PC-3 (cell line): Measurements from ENCODE around the gene PRAMEF4.
"Not testable (repeated sequence)": the region's sequence is repeated elsewhere in the genome, so short reads cannot be mapped to it uniquely, and the experiment has no call there.

Source experiments
- EZH2 ChIP-seq: fragments of 300-600 bp; sonication (generic); IDR thresholded peaks from one replicate; pipeline ENCODE4 v1.6.1; 2017; ENCODE audit warnings: antibody characterized with exemption, mild to moderate bottlenecking, low read length; ENCODE audit not compliant: unreplicated experiment
- EZH2phosphoT487 ChIP-seq: fragments of 300-600 bp; sonication (generic); IDR thresholded peaks from 2 replicates; pipeline ENCODE4 v1.6.1; 2018; ENCODE audit warnings: mild to moderate bottlenecking, antibody characterized with exemption, low read length, borderline replicate concordance
- TF ChIP-seq, protein P1 (sequence below): fragments of 300-600 bp; sonication (generic); conservative IDR thresholded peaks from 2 replicates; pipeline ENCODE4 v1.5.1; 2017; ENCODE audit warnings: antibody characterized with exemption, low read depth, mild to moderate bottlenecking, low read length

DNA sequence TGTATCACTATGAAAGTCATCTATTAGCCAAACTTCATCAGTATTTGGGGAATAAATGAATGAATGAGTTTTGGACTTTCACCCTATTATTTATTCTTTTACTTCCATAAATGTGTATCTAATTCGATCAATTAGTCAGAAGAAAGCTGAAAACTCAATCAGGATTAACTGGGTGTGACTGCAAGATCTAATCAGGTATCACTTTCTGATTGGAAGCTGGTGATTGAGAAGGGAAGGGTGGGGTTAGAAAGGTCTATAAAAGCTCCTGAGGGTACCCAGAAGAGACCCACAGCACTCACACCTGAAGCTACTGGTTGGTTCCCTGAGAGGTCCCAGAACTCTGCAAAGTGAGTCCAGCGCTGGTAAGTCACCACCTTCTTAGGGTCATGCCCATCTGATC, 29.2 kb downstream of the PRAMEF4 start, which contains the start of gene PRAMEF2:
- TF ChIP-seq, protein P1, sequence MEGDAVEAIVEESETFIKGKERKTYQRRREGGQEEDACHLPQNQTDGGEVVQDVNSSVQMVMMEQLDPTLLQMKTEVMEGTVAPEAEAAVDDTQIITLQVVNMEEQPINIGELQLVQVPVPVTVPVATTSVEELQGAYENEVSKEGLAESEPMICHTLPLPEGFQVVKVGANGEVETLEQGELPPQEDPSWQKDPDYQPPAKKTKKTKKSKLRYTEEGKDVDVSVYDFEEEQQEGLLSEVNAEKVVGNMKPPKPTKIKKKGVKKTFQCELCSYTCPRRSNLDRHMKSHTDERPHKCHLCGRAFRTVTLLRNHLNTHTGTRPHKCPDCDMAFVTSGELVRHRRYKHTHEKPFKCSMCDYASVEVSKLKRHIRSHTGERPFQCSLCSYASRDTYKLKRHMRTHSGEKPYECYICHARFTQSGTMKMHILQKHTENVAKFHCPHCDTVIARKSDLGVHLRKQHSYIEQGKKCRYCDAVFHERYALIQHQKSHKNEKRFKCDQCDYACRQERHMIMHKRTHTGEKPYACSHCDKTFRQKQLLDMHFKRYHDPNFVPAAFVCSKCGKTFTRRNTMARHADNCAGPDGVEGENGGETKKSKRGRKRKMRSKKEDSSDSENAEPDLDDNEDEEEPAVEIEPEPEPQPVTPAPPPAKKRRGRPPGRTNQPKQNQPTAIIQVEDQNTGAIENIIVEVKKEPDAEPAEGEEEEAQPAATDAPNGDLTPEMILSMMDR, result not testable (repeated sequence)
- TF ChIP-seq EZH2phosphoT487, EZH2: not testable (repeated sequence)
